GM12878 (cell line): ENCODE measurements around the gene ZBTB34. TPM values are rescaled to one million over a fixed set of nuclear protein-coding genes. Genes with fewer than 3 reads are reported as not detected.

Source experiments
- ATF3 ChIP-seq: IDR thresholded peaks from 2 replicates; pipeline ENCODE4 v1.6.1; 2011; ENCODE audit warnings: low read depth, mild to moderate bottlenecking, low read length, moderate library complexity, borderline replicate concordance; ENCODE audit errors: extremely low read depth
- BMI1 ChIP-seq: fragments of 450-650 bp; IDR thresholded peaks from 2 replicates; pipeline ENCODE4 v1.6.1; 2016; ENCODE audit warnings: mild to moderate bottlenecking, moderate library complexity, borderline replicate concordance
- DPF2 ChIP-seq: fragments of 450-650 bp; IDR thresholded peaks from 2 replicates; pipeline ENCODE4 v1.6.1; 2017; ENCODE audit warnings: mild to moderate bottlenecking
- EP300 ChIP-seq, 2 experiments: fragments of 150-350 bp in 1 of 2; IDR thresholded peaks; 2 replicates each; pipeline ENCODE4 v1.6.1; 2011 to 2012; ENCODE audit warnings: low read depth in 2 of 2, low read length in 2 of 2, borderline replicate concordance in 1 of 2, improper control_type of control experiment in 1 of 2, inconsistent platforms in 1 of 2; ENCODE audit not compliant: control insufficient read depth in 1 of 2
- EZH2 ChIP-seq: IDR thresholded peaks from 2 replicates; pipeline ENCODE4 v1.6.1; 2012; ENCODE audit warnings: low read depth, mild to moderate bottlenecking, control low read depth, inconsistent platforms, low read length, borderline replicate concordance; ENCODE audit not compliant: control insufficient read depth
- KDM1A ChIP-seq: fragments of 200-600 bp; sonication (generic); IDR thresholded peaks from 2 replicates; pipeline ENCODE4 v1.6.1; 2016; ENCODE audit warnings: borderline replicate concordance
- LARP7 ChIP-seq: fragments of 450-650 bp; IDR thresholded peaks from 2 replicates; pipeline ENCODE4 v1.6.1; 2017; ENCODE audit warnings: mild to moderate bottlenecking
- MEF2B ChIP-seq: fragments of 450-650 bp; IDR thresholded peaks from 2 replicates; pipeline ENCODE4 v1.6.1; 2018; ENCODE audit warnings: mild to moderate bottlenecking, moderate library complexity; ENCODE audit not compliant: partially characterized antibody, poor library complexity, severe bottlenecking
- NFXL1 ChIP-seq: fragments of 450-650 bp; IDR thresholded peaks from 2 replicates; pipeline ENCODE4 v1.6.1; 2017; ENCODE audit warnings: antibody characterized with exemption, mild to moderate bottlenecking, borderline replicate concordance
- NKRF ChIP-seq: fragments of 450-650 bp; conservative IDR thresholded peaks from 2 replicates; pipeline ENCODE4 v1.6.1; 2017; ENCODE audit warnings: mild to moderate bottlenecking, moderate library complexity
- STAT1 ChIP-seq: fragments of 450-650 bp; conservative IDR thresholded peaks from 2 replicates; pipeline ENCODE4 v1.6.1; 2014; ENCODE audit warnings: antibody characterized with exemption, mild to moderate bottlenecking
- STAT3 ChIP-seq: IDR thresholded peaks from 2 replicates; pipeline ENCODE4 v1.6.1; 2011; ENCODE audit warnings: low read depth, low read length, improper control_type of control experiment
- SUPT20H ChIP-seq: IDR thresholded peaks from 2 replicates; pipeline ENCODE4 v1.6.1; 2011; ENCODE audit warnings: low read depth, mild to moderate bottlenecking, low read length, moderate library complexity, borderline replicate concordance; ENCODE audit not compliant: control insufficient read depth
- polyA plus RNA-seq, 11 experiments: library from polyadenylated mRNA; depleted of rRNA in 4 of 11; unstranded in 6 of 11; stranded (reverse) in 5 of 11; fragments of >200 nt; fragmentation: Nextera tagmentation in 4 of 11; fragmentation: Illumina TruSeq in 1 of 11; extraction: Ambion mirVana in 4 of 11; extraction: Trizol in 1 of 11; gene quantifications; 1 replicate in 1 of 11; 2 replicates in 10 of 11; pipeline versions ENCODE4 v1.2.1 to v1.2.3, GENCODE V29; 2011 to 2016; ENCODE audit warnings: inconsistent platforms in 2 of 11, missing spikeins in 2 of 11, low read depth in 1 of 11
- total RNA-seq, 4 experiments: library from RNA; depleted of rRNA in 3 of 4; stranded (reverse); fragments of >200 nt in 3 of 4; fragmentation: Illumina TruSeq in 1 of 4; extraction: Trizol in 1 of 4; gene quantifications; 2 replicates each; pipeline versions ENCODE4 v1.2.1 to v1.2.3, GENCODE V29; 2013 to 2021
- TF ChIP-seq, protein P1 (sequence below): fragments of 450-650 bp; IDR thresholded peaks from 2 replicates; pipeline ENCODE4 v1.6.1; 2017; ENCODE audit warnings: antibody characterized with exemption, mild to moderate bottlenecking, moderate library complexity
- TF ChIP-seq, protein P2 (sequence below): fragments of 450-650 bp; IDR thresholded peaks from 2 replicates; pipeline ENCODE4 v1.6.1; 2017; ENCODE audit warnings: mild to moderate bottlenecking, moderate library complexity

ZBTB34 gene
- total and polyA plus RNA-seq, 10 of the 15 experiments (the other 5 are each of a cell fraction or from before 2014, with no cell fraction given) = 0.71 to 11.3 (median 3.8) TPM

GRCh38 chr9:126914458-126915280 is 54.2 kb downstream of the ZBTB34 start, which contains the start of gene RALGPS1 (continued):
- TF ChIP-seq, protein P1, sequence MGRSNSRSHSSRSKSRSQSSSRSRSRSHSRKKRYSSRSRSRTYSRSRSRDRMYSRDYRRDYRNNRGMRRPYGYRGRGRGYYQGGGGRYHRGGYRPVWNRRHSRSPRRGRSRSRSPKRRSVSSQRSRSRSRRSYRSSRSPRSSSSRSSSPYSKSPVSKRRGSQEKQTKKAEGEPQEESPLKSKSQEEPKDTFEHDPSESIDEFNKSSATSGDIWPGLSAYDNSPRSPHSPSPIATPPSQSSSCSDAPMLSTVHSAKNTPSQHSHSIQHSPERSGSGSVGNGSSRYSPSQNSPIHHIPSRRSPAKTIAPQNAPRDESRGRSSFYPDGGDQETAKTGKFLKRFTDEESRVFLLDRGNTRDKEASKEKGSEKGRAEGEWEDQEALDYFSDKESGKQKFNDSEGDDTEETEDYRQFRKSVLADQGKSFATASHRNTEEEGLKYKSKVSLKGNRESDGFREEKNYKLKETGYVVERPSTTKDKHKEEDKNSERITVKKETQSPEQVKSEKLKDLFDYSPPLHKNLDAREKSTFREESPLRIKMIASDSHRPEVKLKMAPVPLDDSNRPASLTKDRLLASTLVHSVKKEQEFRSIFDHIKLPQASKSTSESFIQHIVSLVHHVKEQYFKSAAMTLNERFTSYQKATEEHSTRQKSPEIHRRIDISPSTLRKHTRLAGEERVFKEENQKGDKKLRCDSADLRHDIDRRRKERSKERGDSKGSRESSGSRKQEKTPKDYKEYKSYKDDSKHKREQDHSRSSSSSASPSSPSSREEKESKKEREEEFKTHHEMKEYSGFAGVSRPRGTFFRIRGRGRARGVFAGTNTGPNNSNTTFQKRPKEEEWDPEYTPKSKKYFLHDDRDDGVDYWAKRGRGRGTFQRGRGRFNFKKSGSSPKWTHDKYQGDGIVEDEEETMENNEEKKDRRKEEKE = peak; percentile 23; the same call in 1 of the 2 replicates
- TF ChIP-seq ATF3 = no peak
- no peak for TF ChIP-seq STAT3
- peak; percentile 76 for TF ChIP-seq NKRF
- no peak for TF ChIP-seq EP300 (IDR thresholded peaks at IDR 0.05; ENCODE audit: borderline replicate concordance in 1 of 2, control insufficient read depth in 1 of 2, low read depth in 2 of 2, low read length in 2 of 2)
- TF ChIP-seq DPF2 = peak; percentile 100
- no peak for TF ChIP-seq STAT1
- no peak for TF ChIP-seq BMI1
- TF ChIP-seq MEF2B = no peak
- TF ChIP-seq EZH2 = no peak
- TF ChIP-seq, protein P2, sequence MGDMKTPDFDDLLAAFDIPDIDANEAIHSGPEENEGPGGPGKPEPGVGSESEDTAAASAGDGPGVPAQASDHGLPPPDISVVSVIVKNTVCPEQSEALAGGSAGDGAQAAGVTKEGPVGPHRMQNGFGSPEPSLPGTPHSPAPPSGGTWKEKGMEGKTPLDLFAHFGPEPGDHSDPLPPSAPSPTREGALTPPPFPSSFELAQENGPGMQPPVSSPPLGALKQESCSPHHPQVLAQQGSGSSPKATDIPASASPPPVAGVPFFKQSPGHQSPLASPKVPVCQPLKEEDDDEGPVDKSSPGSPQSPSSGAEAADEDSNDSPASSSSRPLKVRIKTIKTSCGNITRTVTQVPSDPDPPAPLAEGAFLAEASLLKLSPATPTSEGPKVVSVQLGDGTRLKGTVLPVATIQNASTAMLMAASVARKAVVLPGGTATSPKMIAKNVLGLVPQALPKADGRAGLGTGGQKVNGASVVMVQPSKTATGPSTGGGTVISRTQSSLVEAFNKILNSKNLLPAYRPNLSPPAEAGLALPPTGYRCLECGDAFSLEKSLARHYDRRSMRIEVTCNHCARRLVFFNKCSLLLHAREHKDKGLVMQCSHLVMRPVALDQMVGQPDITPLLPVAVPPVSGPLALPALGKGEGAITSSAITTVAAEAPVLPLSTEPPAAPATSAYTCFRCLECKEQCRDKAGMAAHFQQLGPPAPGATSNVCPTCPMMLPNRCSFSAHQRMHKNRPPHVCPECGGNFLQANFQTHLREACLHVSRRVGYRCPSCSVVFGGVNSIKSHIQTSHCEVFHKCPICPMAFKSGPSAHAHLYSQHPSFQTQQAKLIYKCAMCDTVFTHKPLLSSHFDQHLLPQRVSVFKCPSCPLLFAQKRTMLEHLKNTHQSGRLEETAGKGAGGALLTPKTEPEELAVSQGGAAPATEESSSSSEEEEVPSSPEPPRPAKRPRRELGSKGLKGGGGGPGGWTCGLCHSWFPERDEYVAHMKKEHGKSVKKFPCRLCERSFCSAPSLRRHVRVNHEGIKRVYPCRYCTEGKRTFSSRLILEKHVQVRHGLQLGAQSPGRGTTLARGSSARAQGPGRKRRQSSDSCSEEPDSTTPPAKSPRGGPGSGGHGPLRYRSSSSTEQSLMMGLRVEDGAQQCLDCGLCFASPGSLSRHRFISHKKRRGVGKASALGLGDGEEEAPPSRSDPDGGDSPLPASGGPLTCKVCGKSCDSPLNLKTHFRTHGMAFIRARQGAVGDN = no peak
- no peak for TF ChIP-seq SUPT20H
- no peak for TF ChIP-seq KDM1A
- peak; percentile 90 for TF ChIP-seq NFXL1
- no peak; the same call in none of the 2 replicates for TF ChIP-seq LARP7
